Activated CD4-positive, alpha-beta T cell treated with anti-CD3 and anti-CD28 coated beads, Interleukin-2, amount 10 ng/mL, durations not matched to agents 24 days and 14 days (primary cell): ENCODE results near the gene TTLL5. TPM values are rescaled to one million over a fixed set of nuclear protein-coding genes. Genes with fewer than 3 reads are reported as not detected.
"Not testable (repeated sequence)": the region's sequence is repeated elsewhere in the genome, so short reads cannot be mapped to it uniquely, and the experiment has no call there.

Experiments
- DNase-seq: peaks from one replicate; pipeline ENCODE4 v3.0.0; 2022
- H3K27ac Mint-ChIP-seq: one replicate; pipeline ENCODE4 v1.8.0; 2022; ENCODE audit warnings: mild to moderate bottlenecking, mixed read lengths
- H3K27me3 Mint-ChIP-seq: one replicate; pipeline ENCODE4 v1.8.0; 2022; ENCODE audit warnings: mixed read lengths
- H3K36me3 Mint-ChIP-seq: one replicate; pipeline ENCODE4 v1.8.0; 2022; ENCODE audit warnings: low read depth, mild to moderate bottlenecking, mixed read lengths
- H3K4me1 Mint-ChIP-seq: one replicate; pipeline ENCODE4 v1.8.0; 2021; ENCODE audit warnings: mixed read lengths
- H3K4me3 Mint-ChIP-seq: one replicate; pipeline ENCODE4 v1.8.0; 2022; ENCODE audit warnings: mild to moderate bottlenecking, moderate library complexity, mixed read lengths
- H3K9me3 Mint-ChIP-seq: one replicate; pipeline ENCODE4 v1.8.0; 2021; ENCODE audit warnings: mixed read lengths
- intact Hi-C: fragments of 100-400 bp; cut with micrococcal nuclease; formaldehyde crosslinking; loops from one replicate; pipeline ENCODE4 v1.15.1; 2023
- total RNA-seq: library from RNA; stranded (reverse); gene quantifications from 2 replicates; pipeline ENCODE4 v1.2.3, GENCODE V29; 2022

The TTLL5 gene
- total RNA-seq, 1 donor from 2014 or later: 35.5 TPM

GRCh38 chr14:75660238-75660629 lies 812 bp upstream of the TTLL5 start:
- DNase-seq: peak; percentile 62
- no peaks in the 10 kb centered on the region for H3K27me3 Mint-ChIP-seq
- H3K27ac Mint-ChIP-seq: peak overlapping the region; percentile 92
- H3K4me3 Mint-ChIP-seq: peak overlapping the region; percentile 95
- intact Hi-C loops: loop anchor here (2.0 to 10.0 kb wide), 6 partner anchors 323 to 1795 kb away; partner anchors contain the start of genes AHSA1, GPATCH2L, GSTZ1 and NEK9
- peaks cover 20% of the 10 kb centered on the region for H3K4me1 Mint-ChIP-seq
- H3K9me3 Mint-ChIP-seq: no peaks in the 10 kb centered on the region
- H3K36me3 Mint-ChIP-seq: peaks cover 13% of the 10 kb centered on the region

GRCh38 chr14:75661499-75661814 lies 411 bp downstream of the TTLL5 start:
- intact Hi-C loops: loop anchor here (1.0 to 10.0 kb wide), 7 partner anchors 118 to 1793 kb away; partner anchors contain the start of genes AHSA1, GPATCH2L, GSTZ1 and NEK9
- peak overlapping the region; percentile 92 for H3K27ac Mint-ChIP-seq
- DNase-seq: no peak
- H3K4me3 Mint-ChIP-seq: peak overlapping the region; percentile 95
- peaks cover 21% of the 10 kb centered on the region for H3K4me1 Mint-ChIP-seq
- no peaks in the 10 kb centered on the region for H3K27me3 Mint-ChIP-seq
- H3K9me3 Mint-ChIP-seq: no peaks in the 10 kb centered on the region
- peaks cover 4% of the 10 kb centered on the region for H3K36me3 Mint-ChIP-seq

DNA sequence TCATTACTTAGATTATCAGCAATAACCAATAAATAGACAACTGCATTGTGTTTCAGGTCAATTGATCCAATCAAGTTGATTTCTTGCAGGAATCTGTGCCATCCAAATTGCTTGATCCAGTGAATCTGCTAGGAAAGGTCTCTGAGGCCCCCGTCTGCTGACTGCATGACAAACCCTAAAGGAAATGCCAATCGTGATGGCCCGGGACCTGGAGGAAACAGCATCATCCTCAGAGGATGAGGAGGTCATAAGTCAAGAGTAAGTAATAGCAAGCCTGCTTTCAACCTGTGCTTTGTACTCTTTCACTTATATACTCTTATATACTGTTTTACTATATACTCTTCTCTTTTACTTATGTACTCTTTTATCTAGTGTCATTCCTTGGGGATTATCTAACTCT lies 1.9 kb downstream of the TTLL5 start:
- no peak overlapping the region for H3K27ac Mint-ChIP-seq
- H3K9me3 Mint-ChIP-seq: no peaks in the 10 kb centered on the region
- H3K36me3 Mint-ChIP-seq: peaks cover 5% of the 10 kb centered on the region
- H3K4me3 Mint-ChIP-seq: peak overlapping the region; percentile 49
- peaks cover 19% of the 10 kb centered on the region for H3K4me1 Mint-ChIP-seq
- no peaks in the 10 kb centered on the region for H3K27me3 Mint-ChIP-seq
- DNase-seq: no peak
- intact Hi-C loops: loop anchor here (5.0 to 10.0 kb wide), 3 partner anchors 489 to 1792 kb away; partner anchors contain the start of genes AHSA1, GPATCH2L, NEK9 and VIPAS39

GRCh38 chr14:75667099-75667765 lies 6.2 kb downstream of the TTLL5 start:
- no peak overlapping the region for H3K4me3 Mint-ChIP-seq
- peaks cover 9% of the 10 kb centered on the region for H3K4me1 Mint-ChIP-seq
- no peak for DNase-seq
- H3K27ac Mint-ChIP-seq: no peak overlapping the region
- intact Hi-C loops: loop anchor here (10.0 kb wide), 1 partner anchor 1788 kb away; the partner anchor contains the start of genes AHSA1 and VIPAS39
- no peaks in the 10 kb centered on the region for H3K9me3 Mint-ChIP-seq
- peaks cover 28% of the 10 kb centered on the region for H3K36me3 Mint-ChIP-seq
- H3K27me3 Mint-ChIP-seq: no peaks in the 10 kb centered on the region

- H3K27me3 Mint-ChIP-seq: no peaks in the 10 kb centered on the region
- H3K36me3 Mint-ChIP-seq: peaks cover 43% of the 10 kb centered on the region
Observed at GRCh38 chr14:75672605-75673192, 11.7 kb downstream of the TTLL5 start.

DNA sequence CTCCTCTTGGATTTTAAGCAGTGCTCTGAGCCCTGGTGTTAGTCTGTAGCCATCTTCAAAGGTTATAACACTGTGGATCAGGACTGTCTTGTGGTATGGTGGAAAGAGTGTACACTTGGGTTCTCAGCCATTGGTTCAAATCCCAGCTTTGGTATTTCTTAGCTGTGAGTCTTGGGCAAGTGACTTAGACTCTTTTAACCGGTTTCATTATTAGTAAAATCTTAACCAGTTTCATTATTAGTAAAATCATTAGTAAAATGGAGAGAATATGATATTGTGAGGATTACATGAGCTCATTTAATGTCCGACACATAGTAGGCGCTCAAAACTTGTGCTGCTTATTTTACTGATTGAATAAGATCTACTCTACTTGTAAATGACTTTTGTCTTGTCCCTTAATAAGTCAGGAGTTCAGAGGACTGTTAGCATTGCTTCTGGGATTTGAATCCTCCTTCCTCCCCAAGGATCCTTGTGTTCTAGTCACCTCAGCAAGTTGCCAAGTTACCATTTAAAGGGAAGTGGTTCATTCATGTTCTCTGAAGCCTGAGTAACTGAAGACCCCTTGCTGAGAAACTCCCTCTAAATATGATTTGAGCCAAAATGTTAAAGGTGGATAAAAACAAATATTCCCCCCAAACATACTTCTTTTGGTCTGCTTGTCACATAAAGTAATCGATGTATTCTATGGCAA lies 12.4 kb downstream of the TTLL5 start:
- Mint-ChIP-seq H3K27me3 (no peaks in the 10 kb centered on the region), H3K4me1 (peaks cover 18% of the 10 kb centered on the region), H3K36me3 (peaks cover 42% of the 10 kb centered on the region), H3K9me3 (no peaks in the 10 kb centered on the region), H3K27ac (peak overlapping the region; percentile 60), H3K4me3 (no peak overlapping the region)
- intact Hi-C loops: no loop called here
- DNase-seq: no peak

More at GRCh38 chr14:75672605-75673192, 11.7 kb downstream of the TTLL5 start:
- no peaks in the 10 kb centered on the region for H3K9me3 Mint-ChIP-seq
- peaks cover 18% of the 10 kb centered on the region for H3K4me1 Mint-ChIP-seq
- intact Hi-C loops: no loop called here
- no peak overlapping the region for H3K27ac Mint-ChIP-seq
- H3K4me3 Mint-ChIP-seq: no peak overlapping the region
- DNase-seq: no peak

DNA sequence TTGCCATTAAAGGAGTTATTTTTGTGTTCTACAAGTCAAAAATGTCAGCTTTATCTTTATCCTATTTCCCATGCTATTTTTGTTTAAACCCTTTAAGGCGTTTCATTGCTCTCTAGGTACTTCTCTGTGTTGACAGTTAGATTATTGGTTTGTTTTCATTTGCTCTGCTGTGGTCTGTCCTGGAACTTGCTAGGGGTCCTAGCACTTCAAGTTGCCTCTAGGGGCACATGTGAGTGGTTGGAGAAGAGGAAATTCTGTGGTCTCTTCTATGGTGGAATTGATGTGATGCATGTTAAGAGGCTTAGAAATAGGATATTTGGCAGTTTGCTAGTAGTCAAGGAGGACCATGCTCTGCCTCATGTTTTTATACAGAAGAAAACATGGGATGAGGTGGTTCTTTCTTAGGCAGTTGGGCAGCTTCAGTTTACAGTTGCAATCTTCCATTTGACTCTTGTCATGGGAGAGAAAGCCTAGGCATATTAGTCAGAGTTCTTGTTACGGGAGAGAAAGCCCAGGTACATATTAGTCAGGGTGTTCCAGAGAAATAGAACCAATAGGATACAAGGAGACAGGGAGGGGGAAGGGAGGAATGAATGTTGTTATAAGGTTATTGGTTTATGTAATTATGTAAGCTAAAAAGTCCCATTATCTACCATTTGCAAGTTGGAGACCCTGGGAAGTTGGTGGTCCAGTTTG lies 14.4 kb downstream of the TTLL5 start:
- H3K27ac Mint-ChIP-seq: peak overlapping the region; percentile 6
- intact Hi-C loops: no loop called here
- no peaks in the 10 kb centered on the region for H3K9me3 Mint-ChIP-seq
- no peaks in the 10 kb centered on the region for H3K27me3 Mint-ChIP-seq
- peaks cover 18% of the 10 kb centered on the region for H3K4me1 Mint-ChIP-seq
- H3K36me3 Mint-ChIP-seq: peaks cover 29% of the 10 kb centered on the region
- no peak for DNase-seq
- no peak overlapping the region for H3K4me3 Mint-ChIP-seq

GRCh38 chr14:75685910-75686309 lies 24.9 kb downstream of the TTLL5 start:
- H3K36me3 Mint-ChIP-seq: peaks cover 27% of the 10 kb centered on the region
- H3K4me3 Mint-ChIP-seq: no peak overlapping the region
- no peaks in the 10 kb centered on the region for H3K9me3 Mint-ChIP-seq
- H3K4me1 Mint-ChIP-seq: peaks cover 8% of the 10 kb centered on the region
- no peak for DNase-seq
- no peak overlapping the region for H3K27ac Mint-ChIP-seq
- no peaks in the 10 kb centered on the region for H3K27me3 Mint-ChIP-seq
- intact Hi-C loops: no loop called here

GRCh38 chr14:75689012-75689411 lies 28.0 kb downstream of the TTLL5 start:
- no peaks in the 10 kb centered on the region for H3K27me3 Mint-ChIP-seq
- H3K36me3 Mint-ChIP-seq: peaks cover 30% of the 10 kb centered on the region
- H3K4me3 Mint-ChIP-seq: no peak overlapping the region
- no peak overlapping the region for H3K27ac Mint-ChIP-seq
- no peaks in the 10 kb centered on the region for H3K9me3 Mint-ChIP-seq
- peaks cover 8% of the 10 kb centered on the region for H3K4me1 Mint-ChIP-seq
- intact Hi-C loops: no loop called here
- DNase-seq: no peak

DNA sequence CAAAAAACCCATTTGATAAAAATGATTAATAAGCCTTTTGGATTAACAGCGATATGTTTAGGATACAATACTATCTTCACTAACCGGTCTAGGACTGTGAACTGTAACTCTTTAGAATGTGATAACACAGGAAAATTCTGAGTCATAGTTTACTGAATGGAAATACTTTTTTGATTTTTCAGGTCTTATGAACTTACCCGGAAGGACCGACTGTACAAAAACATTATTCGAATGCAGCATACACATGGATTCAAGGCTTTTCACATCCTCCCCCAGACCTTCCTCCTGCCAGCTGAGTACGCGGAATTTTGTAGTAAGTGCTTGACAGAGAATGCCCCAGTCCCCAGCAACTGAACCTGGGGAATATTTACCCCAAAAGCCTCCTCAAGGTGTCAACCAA lies 29.0 kb downstream of the TTLL5 start:
- DNase-seq: no peak
- Mint-ChIP-seq H3K36me3 (peaks cover 36% of the 10 kb centered on the region), H3K4me1 (peaks cover 8% of the 10 kb centered on the region), H3K27ac (peak overlapping the region; percentile 9), H3K4me3 (no peak overlapping the region), H3K9me3 (no peaks in the 10 kb centered on the region), H3K27me3 (no peaks in the 10 kb centered on the region)
- intact Hi-C loops: no loop called here

GRCh38 chr14:75695025-75695424 lies 34.0 kb downstream of the TTLL5 start:
- H3K9me3 Mint-ChIP-seq, intact Hi-C loops, H3K4me3 Mint-ChIP-seq, H3K4me1 Mint-ChIP-seq, DNase-seq, H3K27me3 Mint-ChIP-seq, H3K27ac Mint-ChIP-seq: not testable (repeated sequence)
- peaks cover 50% of the 10 kb centered on the region for H3K36me3 Mint-ChIP-seq

DNA sequence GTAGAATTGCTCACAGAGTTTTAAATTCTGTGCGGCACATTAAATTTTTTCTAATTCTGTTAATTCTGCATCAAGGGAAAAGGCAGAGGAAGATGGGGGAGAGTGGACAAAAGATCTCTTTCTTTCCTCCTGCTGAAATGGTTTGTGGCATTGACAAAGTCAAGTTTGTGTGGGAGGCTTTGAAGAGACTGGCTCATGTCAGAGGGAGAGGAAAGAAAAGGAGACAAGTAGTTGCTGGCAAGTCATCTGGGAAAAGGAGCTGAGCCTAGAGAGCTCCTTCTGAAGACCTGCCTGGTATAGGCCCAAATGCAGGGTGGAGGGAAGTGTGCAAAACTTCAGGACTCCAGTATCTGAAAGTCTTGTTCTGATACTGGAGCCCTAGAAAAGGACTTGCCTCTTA lies 36.3 kb downstream of the TTLL5 start:
- H3K36me3 Mint-ChIP-seq: peaks cover 44% of the 10 kb centered on the region
- H3K4me3 Mint-ChIP-seq: no peak overlapping the region

GRCh38 chr14:75697918-75698317 lies 36.9 kb downstream of the TTLL5 start:
- Mint-ChIP-seq H3K4me3 (no peak overlapping the region), H3K27ac (no peak overlapping the region), H3K36me3 (peaks cover 39% of the 10 kb centered on the region), H3K9me3 (no peaks in the 10 kb centered on the region), H3K4me1 (no peaks in the 10 kb centered on the region), H3K27me3 (no peaks in the 10 kb centered on the region)
- DNase-seq: no peak
- intact Hi-C loops: no loop called here

More for the DNA sequence above, 36.3 kb downstream of the TTLL5 start:
- intact Hi-C loops: no loop called here
- Mint-ChIP-seq H3K9me3 (no peaks in the 10 kb centered on the region), H3K4me1 (no peaks in the 10 kb centered on the region), H3K27ac (no peak overlapping the region), H3K27me3 (no peaks in the 10 kb centered on the region)
- DNase-seq: no peak

GRCh38 chr14:75699331-75699730 lies 38.3 kb downstream of the TTLL5 start:
- Mint-ChIP-seq H3K27ac (no peak overlapping the region), H3K4me3 (no peak overlapping the region), H3K4me1 (no peaks in the 10 kb centered on the region), H3K27me3 (no peaks in the 10 kb centered on the region), H3K9me3 (no peaks in the 10 kb centered on the region), H3K36me3 (peaks cover 30% of the 10 kb centered on the region)
- no peak for DNase-seq
- intact Hi-C loops: no loop called here
